Neural crest cell (in vitro differentiated cells): ENCODE measurements around the gene CAMSAP3. TPM values are rescaled to one million over a fixed set of nuclear protein-coding genes. Genes with fewer than 3 reads are reported as not detected.

ENCODE experiments used
- DNase-seq: peaks from one replicate; pipeline ENCODE4 v3.0.0; 2021; ENCODE audit warnings: low read depth, mixed read lengths, low spot score
- H3K27ac Mint-ChIP-seq: one replicate; pipeline ENCODE4 v1.8.0; 2021; ENCODE audit warnings: mild to moderate bottlenecking, mixed read lengths; ENCODE audit not compliant: unreplicated experiment
- H3K27me3 Mint-ChIP-seq: 2 replicates; pipeline ENCODE4 v1.8.0; 2021; ENCODE audit warnings: low read depth, mild to moderate bottlenecking, mixed read lengths
- H3K36me3 Mint-ChIP-seq: 2 replicates; pipeline ENCODE4 v1.8.0; 2021; ENCODE audit warnings: low read depth, mild to moderate bottlenecking, mixed read lengths
- H3K4me1 Mint-ChIP-seq: 2 replicates; pipeline ENCODE4 v1.8.0; 2021; ENCODE audit warnings: mixed read lengths
- H3K4me3 Mint-ChIP-seq: one replicate; pipeline ENCODE4 v1.8.0; 2021; ENCODE audit warnings: mild to moderate bottlenecking, mixed read lengths
- H3K9me3 Mint-ChIP-seq: 2 replicates; pipeline ENCODE4 v1.8.0; 2021; ENCODE audit warnings: mixed read lengths
- CTCF ChIP-seq: fragments of 200-600 bp; sonication (generic); conservative IDR thresholded peaks from 2 replicates; pipeline ENCODE4 v1.5.0; 2021; ENCODE audit warnings: antibody characterized with exemption, mild to moderate bottlenecking
- total RNA-seq: library from RNA; stranded (reverse); gene quantifications from 2 replicates; pipeline ENCODE4 v1.2.1, GENCODE V29; 2021

The CAMSAP3 gene
- total RNA-seq, 1 donor from 2014 or later = 13.7 TPM

GRCh38 chr19:7631577-7631976 is 35.9 kb downstream of the CAMSAP3 start:
- Mint-ChIP-seq H3K36me3 (peaks cover 7% of the 10 kb centered on the region), H3K9me3 (no peaks in the 10 kb centered on the region), H3K4me3 (peak overlapping the region; percentile 80), H3K27ac (no peak overlapping the region), H3K27me3 (peaks cover 31% of the 10 kb centered on the region), H3K4me1 (peaks cover 27% of the 10 kb centered on the region)
- TF ChIP-seq CTCF = no peak
- DNase-seq = no peak

GRCh38 chr19:7632340-7633203 is 36.9 kb downstream of the CAMSAP3 start:
- no peaks in the 10 kb centered on the region for H3K9me3 Mint-ChIP-seq
- H3K27me3 Mint-ChIP-seq = peaks cover 41% of the 10 kb centered on the region
- no peak for DNase-seq
- H3K36me3 Mint-ChIP-seq = peaks cover 5% of the 10 kb centered on the region
- no peak for TF ChIP-seq CTCF
- H3K4me3 Mint-ChIP-seq = no peak overlapping the region
- no peak overlapping the region for H3K27ac Mint-ChIP-seq
- peaks cover 27% of the 10 kb centered on the region for H3K4me1 Mint-ChIP-seq

GRCh38 chr19:7633698-7634097 is 38.0 kb downstream of the CAMSAP3 start, which contains the start of gene PCP2:
Gene PCP2 (minus strand): TSS chr19:7633719. CDS start chr19:7633457, 262 bp downstream.
- peaks cover 22% of the 10 kb centered on the region for H3K4me1 Mint-ChIP-seq
- H3K27ac Mint-ChIP-seq = no peak within 1 kb of the TSS
- H3K9me3 Mint-ChIP-seq = no peaks in the 10 kb centered on the region
- H3K27me3 Mint-ChIP-seq = peaks cover 52% of the 10 kb centered on the region
- TF ChIP-seq CTCF = no peak
- peaks cover 5% of the 10 kb centered on the region for H3K36me3 Mint-ChIP-seq
- no peak for DNase-seq
- H3K4me3 Mint-ChIP-seq = peak within 1 kb of the TSS; percentile 65

- Mint-ChIP-seq H3K27me3 (peaks cover 63% of the 10 kb centered on the region), H3K27ac (peak overlapping the region; percentile 75), H3K4me1 (peaks cover 2% of the 10 kb centered on the region), H3K9me3 (peaks cover 7% of the 10 kb centered on the region), H3K36me3 (no peaks in the 10 kb centered on the region), H3K4me3 (peak overlapping the region; percentile 76)
- TF ChIP-seq CTCF = no peak
- DNase-seq = no peak
These were observed 40.0 kb downstream of the CAMSAP3 start for GRCh38 chr19:7635670-7636069.

- Mint-ChIP-seq H3K4me3 (peak overlapping the region; percentile 76), H3K27me3 (peaks cover 65% of the 10 kb centered on the region), H3K36me3 (no peaks in the 10 kb centered on the region), H3K27ac (no peak overlapping the region), H3K9me3 (peaks cover 7% of the 10 kb centered on the region), H3K4me1 (no peaks in the 10 kb centered on the region)
- no peak for TF ChIP-seq CTCF
- no peak for DNase-seq
These were observed 40.6 kb downstream of the CAMSAP3 start for GRCh38 chr19:7636317-7636690.
